Measurements from ENCODE around the gene BMS1.
A peak's percentile ranks its signal among the peaks of the same experiment; 100 is the strongest.
"Not testable (repeated sequence)": the region's sequence is repeated elsewhere in the genome, so short reads cannot be mapped to it uniquely, and the experiment has no call there.

The BMS1 gene

GRCh38 chr10:42830237-42830636, 47.6 kb downstream of the BMS1 start:
- H4K20me1 ChIP-seq: peaks cover 0 to 44% (median 12%) of the 10 kb centered on the region in 11 experiments; a peak in 16 of 22 replicates
- H3K9ac ChIP-seq: no peak overlapping the region
- H3K36me3 ChIP-seq: peaks cover 58 to 81% (median 74%) of the 10 kb centered on the region in 11 experiments
- no peak overlapping the region for H3K27ac ChIP-seq
- no peak for TF ChIP-seq Cebpa-rat (IDR thresholded peaks at IDR 0.05)
- H3K9me3 ChIP-seq (replicated peaks in 1 of 11): no peaks in the 10 kb centered on the region
- H3K4me1 ChIP-seq: peaks cover 0 to 6% (median 0%) of the 10 kb centered on the region in 10 experiments; a peak in 3 of 20 replicates
- H3K27me3 ChIP-seq: no peaks in the 10 kb centered on the region
- no peak overlapping the region for H3K4me3 ChIP-seq
- H3K4me2 ChIP-seq: no peak overlapping the region

GRCh38 chr10:42836096-42836495, 53.5 kb downstream of the BMS1 start:
- Histone ChIP-seq H3K27ac (no peak overlapping the region), H3K36me3 (peaks cover 15 to 23% (median 17%) of the 10 kb centered on the region in 11 experiments), H3K4me1 (no peaks in the 10 kb centered on the region), H4K20me1 (peaks cover 0 to 1% (median 0%) of the 10 kb centered on the region in 11 experiments; a peak in 1 of 22 replicates), H3K4me3 (no peak overlapping the region), H3K27me3 (no peaks in the 10 kb centered on the region), H3K9me3 (replicated peaks in 1 of 11) (0 out of 22 replicates have a peak, but pooled peaks cover 0 to 3% (median 0%) of the 10 kb centered on the region in 11 experiments), H3K9ac (no peak overlapping the region), H3K4me2 (no peak overlapping the region)
- no peak for TF ChIP-seq Cebpa-rat (IDR thresholded peaks at IDR 0.05)

GRCh38 chr10:42836771-42837468, 54.3 kb downstream of the BMS1 start:
- no peaks in the 10 kb centered on the region for H3K27me3 ChIP-seq
- TF ChIP-seq Cebpa-rat (IDR thresholded peaks at IDR 0.05): no peak
- no peak overlapping the region for H3K9ac ChIP-seq
- peaks cover 7 to 15% (median 8%) of the 10 kb centered on the region in 11 experiments; a peak in 21 of 22 replicates for H3K36me3 ChIP-seq
- no peaks in the 10 kb centered on the region for H4K20me1 ChIP-seq
- no peak overlapping the region for H3K4me2 ChIP-seq
- H3K4me1 ChIP-seq: no peaks in the 10 kb centered on the region
- H3K9me3 ChIP-seq (replicated peaks in 1 of 11): 0 out of 22 replicates have a peak, but pooled peaks cover 0 to 3% (median 0%) of the 10 kb centered on the region in 11 experiments
- no peak overlapping the region for H3K27ac ChIP-seq
- no peak overlapping the region for H3K4me3 ChIP-seq

- H3K9me3 ChIP-seq (replicated peaks in 1 of 11): peaks cover 14 to 41% (median 26%) of the 10 kb centered on the region in 11 experiments; a peak in 20 of 22 replicates
- not testable (repeated sequence) for H4K20me1 ChIP-seq, H3K4me1 ChIP-seq, H3K9ac ChIP-seq, H3K27ac ChIP-seq, H3K27me3 ChIP-seq, H3K4me3 ChIP-seq, H3K4me2 ChIP-seq, H3K36me3 ChIP-seq
Measured at GRCh38 chr10:42844810-42845209, 62.2 kb downstream of the BMS1 start.

- peaks cover 14 to 41% (median 26%) of the 10 kb centered on the region in 11 experiments; a peak in 20 of 22 replicates for H3K9me3 ChIP-seq (replicated peaks in 1 of 11)
- H3K9ac ChIP-seq, H4K20me1 ChIP-seq, H3K36me3 ChIP-seq, H3K27me3 ChIP-seq, H3K4me2 ChIP-seq, H3K27ac ChIP-seq, H3K4me1 ChIP-seq, H3K4me3 ChIP-seq: not testable (repeated sequence)
Measured at GRCh38 chr10:42847261-42847660, 64.7 kb downstream of the BMS1 start.

GRCh38 chr10:42850931-42851330, 68.3 kb downstream of the BMS1 start:
- no peak overlapping the region for H3K27ac ChIP-seq
- peaks cover 14 to 30% (median 21%) of the 10 kb centered on the region in 11 experiments; a peak in 20 of 22 replicates for H3K9me3 ChIP-seq (replicated peaks in 1 of 11)
- H3K4me3 ChIP-seq: no peak overlapping the region
- H3K9ac ChIP-seq: no peak overlapping the region
- TF ChIP-seq Cebpa-rat (IDR thresholded peaks at IDR 0.05): no peak
- H3K4me1 ChIP-seq: peaks cover 0 to 2% (median 0%) of the 10 kb centered on the region in 10 experiments; a peak in 5 of 20 replicates
- H3K27me3 ChIP-seq: no peaks in the 10 kb centered on the region
- no peak overlapping the region for H3K4me2 ChIP-seq
- no peaks in the 10 kb centered on the region for H4K20me1 ChIP-seq
- H3K36me3 ChIP-seq: no peaks in the 10 kb centered on the region

GRCh38 chr10:42859256-42859655, 76.7 kb downstream of the BMS1 start:
- Histone ChIP-seq H3K4me2 (no peak overlapping the region), H4K20me1 (no peaks in the 10 kb centered on the region), H3K36me3 (no peaks in the 10 kb centered on the region), H3K4me3 (no peak overlapping the region), H3K27ac (no peak overlapping the region), H3K9ac (no peak overlapping the region), H3K4me1 (peaks cover 13 to 31% (median 25%) of the 10 kb centered on the region in 10 experiments), H3K27me3 (no peaks in the 10 kb centered on the region), H3K9me3 (replicated peaks in 1 of 11) (no peaks in the 10 kb centered on the region)
- no peak for TF ChIP-seq Cebpa-rat (IDR thresholded peaks at IDR 0.05)

- not testable (repeated sequence) for H3K4me3 ChIP-seq; H3K9me3 ChIP-seq (replicated peaks in 1 of 11); H4K20me1 ChIP-seq; H3K27ac ChIP-seq; H3K4me2 ChIP-seq; H3K9ac ChIP-seq; H3K27me3 ChIP-seq; H3K36me3 ChIP-seq
- peaks cover 20 to 37% (median 32%) of the 10 kb centered on the region in 10 experiments for H3K4me1 ChIP-seq
Measured at GRCh38 chr10:42860016-42860415, 77.4 kb downstream of the BMS1 start.

- H3K4me2 ChIP-seq: peak overlapping the region in 8 of 11 experiments; percentile 25 to 70 (median 52); a peak in 14 of 22 replicates
Measured at GRCh38 chr10:42862801-42863200, 80.2 kb downstream of the BMS1 start.

GRCh38 chr10:42864575-42864974, 82.0 kb downstream of the BMS1 start:
- Histone ChIP-seq H3K27me3 (no peaks in the 10 kb centered on the region), H3K4me1 (peaks cover 16 to 43% (median 36%) of the 10 kb centered on the region in 10 experiments), H3K36me3 (no peaks in the 10 kb centered on the region), H3K9me3 (replicated peaks in 1 of 11) (no peaks in the 10 kb centered on the region), H3K27ac (peak overlapping the region in 6 of 11 experiments; percentile 42 to 64 (median 46); a peak in 11 of 22 replicates), H4K20me1 (no peaks in the 10 kb centered on the region), H3K4me2 (peak overlapping the region; percentile 55 to 76 (median 70)), H3K9ac (peak overlapping the region in 5 of 11 experiments; percentile 13 to 36 (median 31); a peak in 3 of 22 replicates), H3K4me3 (no peak overlapping the region)
- TF ChIP-seq Cebpa-rat (IDR thresholded peaks at IDR 0.05): no peak

More at GRCh38 chr10:42862801-42863200, 80.2 kb downstream of the BMS1 start:
- H3K4me1 ChIP-seq: peaks cover 16 to 39% (median 36%) of the 10 kb centered on the region in 10 experiments
- H3K4me3 ChIP-seq; H4K20me1 ChIP-seq; H3K27ac ChIP-seq; H3K9me3 ChIP-seq (replicated peaks in 1 of 11); H3K27me3 ChIP-seq; H3K36me3 ChIP-seq: not testable (repeated sequence)
- 0 out of 22 replicates have a peak overlapping the region, but pooled peaks of 1 of the 11 experiments have one; percentile 17 for H3K9ac ChIP-seq
